Mesenchymal stem cell (in vitro differentiated cells and primary cell): ENCODE results near the gene SLC1A2.

Source experiments
- DNase-seq: peaks from one replicate; pipeline ENCODE4 v3.0.0-alpha.2; 2013
- H2AFZ ChIP-seq: one replicate; pipeline ENCODE4 v1.6.1; 2013; ENCODE audit warnings: low read depth, mild to moderate bottlenecking, control low read depth, inconsistent platforms, low read length, moderate library complexity
- H2AK5ac ChIP-seq: 2 replicates; pipeline ENCODE4 v1.6.1; 2013; ENCODE audit warnings: low read length, moderate library complexity, mild to moderate bottlenecking, inconsistent platforms; ENCODE audit not compliant: severe bottlenecking
- H2BK120ac ChIP-seq: one replicate; pipeline ENCODE4 v1.6.1; 2013; ENCODE audit warnings: low read depth, mild to moderate bottlenecking, inconsistent platforms, low read length, moderate library complexity
- H2BK12ac ChIP-seq, 2 experiments: one replicate each; pipeline ENCODE4 v1.6.1; 2013; ENCODE audit warnings: inconsistent platforms in 2 of 2, low read length in 2 of 2, mild to moderate bottlenecking in 2 of 2, moderate library complexity in 2 of 2, control low read depth in 1 of 2
- H2BK15ac ChIP-seq: one replicate; pipeline ENCODE4 v1.6.1; 2013; ENCODE audit warnings: mild to moderate bottlenecking, low read depth, inconsistent platforms; ENCODE audit not compliant: poor library complexity, severe bottlenecking
- H2BK5ac ChIP-seq: 2 replicates; pipeline ENCODE4 v1.6.1; 2013; ENCODE audit warnings: low read depth, mild to moderate bottlenecking, low read length, control low read depth, inconsistent platforms; ENCODE audit not compliant: poor library complexity, severe bottlenecking
- H3K14ac ChIP-seq, 2 experiments: one replicate each; pipeline ENCODE4 v1.6.1; 2013; ENCODE audit warnings: inconsistent platforms in 2 of 2, low read length in 2 of 2, control low read depth in 1 of 2, mild to moderate bottlenecking in 1 of 2, moderate library complexity in 1 of 2
- H3K18ac ChIP-seq, 2 experiments: one replicate each; pipeline ENCODE4 v1.6.1; 2013; ENCODE audit warnings: inconsistent platforms in 2 of 2, low read length in 2 of 2, control low read depth in 1 of 2, low read depth in 1 of 2, mild to moderate bottlenecking in 1 of 2
- H3K23ac ChIP-seq, 2 experiments: one replicate each; pipeline ENCODE4 v1.6.1; 2013; ENCODE audit warnings: inconsistent platforms in 2 of 2, low read length in 2 of 2, mild to moderate bottlenecking in 2 of 2, moderate library complexity in 2 of 2, control low read depth in 1 of 2
- H3K27ac ChIP-seq: 2 replicates; pipeline ENCODE4 v1.5.1; 2013; ENCODE audit warnings: mild to moderate bottlenecking, moderate library complexity, low read length, control low read depth, inconsistent platforms; ENCODE audit not compliant: poor library complexity, severe bottlenecking
- H3K27me3 ChIP-seq, 2 experiments: 2 replicates each; pipeline versions ENCODE4 v1.6.1 to v1.7.0; 2013; ENCODE audit warnings: low read length in 2 of 2, mild to moderate bottlenecking in 2 of 2, moderate library complexity in 2 of 2, control low read depth in 1 of 2, inconsistent platforms in 1 of 2; ENCODE audit not compliant: control insufficient read depth in 1 of 2, insufficient read depth in 1 of 2
- H3K36me3 ChIP-seq, 2 experiments: 2 replicates each; pipeline versions ENCODE4 v1.6.1 to v1.7.0; 2013; ENCODE audit warnings: low read length in 2 of 2, control low read depth in 1 of 2, inconsistent platforms in 1 of 2, low read depth in 1 of 2, mild to moderate bottlenecking in 1 of 2; ENCODE audit not compliant: insufficient read depth in 2 of 2, control insufficient read depth in 1 of 2
- H3K4ac ChIP-seq, 2 experiments: one replicate each; pipeline ENCODE4 v1.6.1; 2013; ENCODE audit warnings: inconsistent platforms in 2 of 2, low read length in 2 of 2, mild to moderate bottlenecking in 2 of 2, moderate library complexity in 2 of 2, control low read depth in 1 of 2, low read depth in 1 of 2
- H3K4me1 ChIP-seq: 2 replicates; pipeline ENCODE4 v1.6.1; 2013; ENCODE audit warnings: low read depth, low read length, control low read depth; ENCODE audit not compliant: control insufficient read depth, insufficient read depth
- H3K4me2 ChIP-seq: 2 replicates; pipeline ENCODE4 v1.6.1; 2013; ENCODE audit warnings: low read length, mild to moderate bottlenecking, inconsistent platforms; ENCODE audit not compliant: poor library complexity, severe bottlenecking
- H3K4me3 ChIP-seq, 2 experiments: 2 replicates each; pipeline versions ENCODE4 v1.5.1 to v1.7.0; 2013; ENCODE audit warnings: low read length in 2 of 2, mild to moderate bottlenecking in 2 of 2, control low read depth in 1 of 2, low read depth in 1 of 2; ENCODE audit not compliant: insufficient read depth in 1 of 2
- H3K79me1 ChIP-seq: replicated peaks from 2 replicates; pipeline ENCODE4 v1.6.1; 2013; ENCODE audit warnings: mild to moderate bottlenecking, control low read depth, low read length, inconsistent platforms; ENCODE audit not compliant: poor library complexity, severe bottlenecking
- H3K9ac ChIP-seq: 2 replicates; pipeline ENCODE4 v1.7.0; 2013; ENCODE audit warnings: mild to moderate bottlenecking, low read length, moderate library complexity
- H3K9me3 ChIP-seq: 2 replicates; pipeline ENCODE4 v1.7.0; 2013; ENCODE audit warnings: mild to moderate bottlenecking, low read length; ENCODE audit not compliant: control insufficient read depth
- H4K8ac ChIP-seq: one replicate; pipeline ENCODE4 v1.6.1; 2013; ENCODE audit warnings: inconsistent platforms, mild to moderate bottlenecking, low read length, moderate library complexity
- H4K91ac ChIP-seq: one replicate; pipeline ENCODE4 v1.6.1; 2013; ENCODE audit warnings: mild to moderate bottlenecking, low read length, inconsistent platforms
- WGBS: methylation state at CpG from one replicate; pipeline ENCODE4 v1.1.7; 2013; ENCODE audit warnings: mixed read lengths; 5-methylcytosine and 5-hydroxymethylcytosine counted together

Gene SLC1A2

DNA sequence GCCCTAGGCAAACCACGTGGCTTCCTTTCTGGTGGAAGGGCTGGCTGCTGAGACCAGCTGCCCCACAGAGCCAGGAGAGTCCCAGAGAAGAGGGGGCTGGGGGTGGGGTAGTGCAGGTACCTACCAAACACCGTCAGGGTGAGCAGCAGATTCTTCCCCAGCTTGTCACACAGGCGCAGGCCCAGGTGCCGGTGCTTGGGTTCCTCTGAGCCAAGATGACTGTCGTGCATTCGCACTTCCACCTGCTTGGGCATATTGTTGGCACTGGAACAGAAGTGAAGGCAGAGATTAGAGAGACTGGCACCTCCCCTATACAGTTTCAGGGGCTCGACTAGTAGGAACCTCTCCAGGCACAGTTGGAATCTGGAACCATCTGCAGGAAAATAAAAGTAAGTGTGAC is 102.1 kb downstream of the SLC1A2 start:
- no peaks in the 10 kb centered on the region for H3K9me3 ChIP-seq
- no peaks in the 10 kb centered on the region for H3K79me1 ChIP-seq
- peaks cover 0 to 42% of the 10 kb centered on the region in 2 experiments for H3K36me3 ChIP-seq
- H3K9ac ChIP-seq, result no peak overlapping the region
- no peak overlapping the region for H2BK5ac ChIP-seq
- no peak overlapping the region for H2AFZ ChIP-seq
- H3K4ac ChIP-seq, result no peak overlapping the region
- no peak overlapping the region for H4K91ac ChIP-seq
- H3K4me1 ChIP-seq, result no peaks in the 10 kb centered on the region
- no peak overlapping the region for H4K8ac ChIP-seq
- H3K18ac ChIP-seq, result no peak overlapping the region
- no peak overlapping the region for H2AK5ac ChIP-seq
- no peaks in the 10 kb centered on the region for H3K27me3 ChIP-seq
- no peak overlapping the region for H3K27ac ChIP-seq
- DNase-seq, result no peak
- no peak overlapping the region for H2BK120ac ChIP-seq
- WGBS, result 84% methylated on average over 7 of the region's 7 CpGs
- H2BK12ac ChIP-seq, result no peak overlapping the region
- H3K4me2 ChIP-seq, result no peak overlapping the region
- H3K4me3 ChIP-seq, result no peak overlapping the region
- no peak overlapping the region for H2BK15ac ChIP-seq
- no peak overlapping the region for H3K23ac ChIP-seq
- no peak overlapping the region for H3K14ac ChIP-seq

DNA sequence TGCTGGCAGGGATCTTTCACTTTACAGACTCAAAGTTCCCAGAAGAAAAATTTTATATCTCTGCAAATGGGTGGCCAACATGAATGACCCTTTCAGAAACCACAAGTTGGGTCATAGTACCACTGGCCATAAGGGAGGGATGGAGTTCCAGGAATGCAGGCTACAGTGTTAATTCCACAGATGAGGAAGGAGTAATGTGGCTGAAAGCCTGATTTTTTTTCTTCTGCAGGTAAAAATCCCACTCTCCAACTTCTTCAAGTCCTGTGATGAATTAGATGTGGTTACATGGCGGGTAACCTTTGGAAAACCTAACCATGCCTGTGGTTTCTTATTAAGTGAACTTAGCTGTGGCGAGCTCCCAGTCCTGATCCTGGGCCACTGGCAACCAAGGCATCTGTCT is 103.2 kb downstream of the SLC1A2 start:
- H3K14ac ChIP-seq, result no peak overlapping the region
- WGBS, result 88% methylated on average over 2 of the region's 2 CpGs
- no peak overlapping the region for H3K27ac ChIP-seq
- no peak overlapping the region for H2BK15ac ChIP-seq
- H3K4me3 ChIP-seq, result no peak overlapping the region
- no peak overlapping the region for H3K18ac ChIP-seq
- no peaks in the 10 kb centered on the region for H3K4me1 ChIP-seq
- peaks cover 0 to 49% of the 10 kb centered on the region in 2 experiments for H3K36me3 ChIP-seq
- no peak overlapping the region for H3K9ac ChIP-seq
- H3K79me1 ChIP-seq, result no peaks in the 10 kb centered on the region
- H4K91ac ChIP-seq, result no peak overlapping the region
- H3K4ac ChIP-seq, result no peak overlapping the region
- no peak overlapping the region for H2BK5ac ChIP-seq
- no peak overlapping the region for H4K8ac ChIP-seq
- no peak overlapping the region for H2AFZ ChIP-seq
- H3K9me3 ChIP-seq, result no peaks in the 10 kb centered on the region
- H3K27me3 ChIP-seq, result no peaks in the 10 kb centered on the region
- no peak for DNase-seq
- H3K4me2 ChIP-seq, result no peak overlapping the region
- no peak overlapping the region for H3K23ac ChIP-seq
- no peak overlapping the region for H2BK120ac ChIP-seq
- no peak overlapping the region for H2AK5ac ChIP-seq
- no peak overlapping the region for H2BK12ac ChIP-seq

DNA sequence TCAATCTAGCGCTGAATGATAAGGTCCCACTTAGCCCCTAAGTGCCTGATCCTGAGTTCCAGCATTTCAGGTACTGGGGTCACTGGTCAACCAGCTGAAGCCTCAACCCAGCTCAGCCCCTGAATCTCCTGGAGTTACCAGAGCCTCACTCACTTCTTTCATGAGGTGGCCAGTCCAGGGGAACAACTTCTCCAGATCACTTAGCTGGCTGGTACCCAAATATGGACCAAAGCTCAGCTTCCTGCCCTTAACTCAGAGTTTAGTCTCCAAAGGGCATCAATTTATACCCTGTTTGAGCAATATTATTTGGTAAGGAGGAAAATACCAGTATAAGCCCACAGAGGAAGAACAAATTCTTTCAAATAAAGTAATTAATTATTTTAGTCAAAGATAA is 105.6 kb downstream of the SLC1A2 start:
- Histone ChIP-seq H3K36me3 (peaks cover 0 to 71% of the 10 kb centered on the region in 2 experiments), H3K27ac (no peak overlapping the region), H4K91ac (no peak overlapping the region), H3K27me3 (no peaks in the 10 kb centered on the region), H3K23ac (no peak overlapping the region), H3K9me3 (no peaks in the 10 kb centered on the region), H3K14ac (no peak overlapping the region), H2BK5ac (no peak overlapping the region), H2AK5ac (no peak overlapping the region), H2BK15ac (no peak overlapping the region), H3K4me2 (no peak overlapping the region), H2AFZ (no peak overlapping the region), H3K18ac (no peak overlapping the region), H2BK12ac (no peak overlapping the region), H3K79me1 (no peaks in the 10 kb centered on the region), H2BK120ac (no peak overlapping the region), H4K8ac (no peak overlapping the region), H3K9ac (no peak overlapping the region), H3K4me3 (no peak overlapping the region), H3K4ac (no peak overlapping the region), H3K4me1 (no peaks in the 10 kb centered on the region)
- DNase-seq, result no peak
- 97% methylated on average over 1 of the region's 1 CpG for WGBS

DNA sequence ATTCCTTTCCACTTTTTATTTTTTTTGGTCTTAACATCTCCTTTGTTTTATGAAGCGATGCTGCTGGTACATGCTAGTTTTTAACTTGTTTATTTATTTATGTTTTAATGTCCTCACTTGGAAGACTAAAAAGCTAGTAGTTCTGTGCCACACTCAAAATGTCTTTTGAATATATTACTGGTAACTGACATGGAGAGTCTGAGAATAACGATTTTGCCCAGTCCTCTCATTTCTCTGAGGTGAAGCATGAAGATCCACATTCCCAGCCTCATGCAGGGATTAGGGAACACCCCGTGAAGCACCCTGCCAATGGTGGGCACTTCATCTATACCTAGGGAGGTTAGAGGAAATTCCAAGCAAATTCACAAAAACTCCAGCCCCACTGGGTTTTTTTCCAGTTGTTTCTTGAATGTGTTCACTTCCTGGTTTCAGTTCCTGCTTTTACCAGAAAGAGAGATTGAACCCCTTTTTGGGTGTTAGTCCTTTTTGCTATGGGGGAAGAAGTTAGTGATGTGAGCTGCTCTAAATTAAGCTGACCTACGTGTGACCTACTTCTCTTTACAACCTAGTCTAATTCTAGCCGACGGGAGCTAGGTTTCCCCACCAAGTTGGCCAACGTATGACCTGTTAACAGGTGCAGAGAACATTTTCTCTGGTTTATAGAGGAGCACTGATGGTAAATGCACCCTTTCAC is 106.1 kb downstream of the SLC1A2 start:
- H2AK5ac ChIP-seq, result no peak overlapping the region
- no peak overlapping the region for H2BK120ac ChIP-seq
- H3K4me1 ChIP-seq, result no peaks in the 10 kb centered on the region
- no peak overlapping the region for H4K91ac ChIP-seq
- no peak overlapping the region for H3K18ac ChIP-seq
- no peak overlapping the region for H3K14ac ChIP-seq
- H3K23ac ChIP-seq, result no peak overlapping the region
- no peak overlapping the region for H3K4ac ChIP-seq
- no peak overlapping the region for H2AFZ ChIP-seq
- H3K4me2 ChIP-seq, result no peak overlapping the region
- no peak overlapping the region for H3K4me3 ChIP-seq
- no peak overlapping the region for H3K9ac ChIP-seq
- H2BK15ac ChIP-seq, result no peak overlapping the region
- no peaks in the 10 kb centered on the region for H3K9me3 ChIP-seq
- H3K36me3 ChIP-seq, result peaks cover 0 to 73% of the 10 kb centered on the region in 2 experiments
- H2BK12ac ChIP-seq, result no peak overlapping the region
- H2BK5ac ChIP-seq, result no peak overlapping the region
- no peak overlapping the region for H4K8ac ChIP-seq
- 86% methylated on average over 6 of the region's 7 CpGs for WGBS
- no peaks in the 10 kb centered on the region for H3K27me3 ChIP-seq
- no peak overlapping the region for H3K27ac ChIP-seq
- no peak for DNase-seq
- no peaks in the 10 kb centered on the region for H3K79me1 ChIP-seq
